WTC11 (cell line): Measurements from ENCODE around the gene RBFOX1.

Experiments used
- ATF3 ChIP-seq: sonication (generic); formaldehyde crosslinking; conservative IDR thresholded peaks from 2 replicates; pipeline ENCODE4 v1.8.1; 2022; ENCODE audit warnings: mild to moderate bottlenecking, missing genetic modification reagents
- CTCF ChIP-seq: fragments of 200-600 bp; IDR thresholded peaks from 2 replicates; pipeline ENCODE4 v1.8.0; 2022; ENCODE audit warnings: antibody characterized with exemption
- SMAD3 ChIP-seq: sonication (generic); formaldehyde crosslinking; IDR thresholded peaks from 2 replicates; pipeline ENCODE4 v1.8.0; 2022; ENCODE audit warnings: missing genetic modification reagents, mild to moderate bottlenecking, borderline replicate concordance
- TP53 ChIP-seq: sonication (generic); formaldehyde crosslinking; IDR thresholded peaks from 2 replicates; pipeline ENCODE4 v1.8.1; 2023; ENCODE audit warnings: mild to moderate bottlenecking, missing genetic modification reagents
- USF1 ChIP-seq: sonication (generic); formaldehyde crosslinking; IDR thresholded peaks from 2 replicates; pipeline ENCODE4 v1.8.0; 2022; ENCODE audit warnings: mild to moderate bottlenecking, missing genetic modification reagents

- TF ChIP-seq CTCF (no peak), SMAD3 (CRISPR knock-in tag) (no peak), USF1 (no peak), ATF3 (CRISPR knock-in tag) (no peak), TP53 (CRISPR knock-in tag) (no peak)
Measured at GRCh38 chr16:7501868-7502267, 169.2 kb downstream of the RBFOX1 start.
